Retina (tissue), 1 donor: Measurements from ENCODE around the gene NEK6.

ENCODE experiments used
- DNase-seq: peaks from one replicate; pipeline ENCODE4 v3.0.0-alpha.2; 2016

Gene NEK6

DNA sequence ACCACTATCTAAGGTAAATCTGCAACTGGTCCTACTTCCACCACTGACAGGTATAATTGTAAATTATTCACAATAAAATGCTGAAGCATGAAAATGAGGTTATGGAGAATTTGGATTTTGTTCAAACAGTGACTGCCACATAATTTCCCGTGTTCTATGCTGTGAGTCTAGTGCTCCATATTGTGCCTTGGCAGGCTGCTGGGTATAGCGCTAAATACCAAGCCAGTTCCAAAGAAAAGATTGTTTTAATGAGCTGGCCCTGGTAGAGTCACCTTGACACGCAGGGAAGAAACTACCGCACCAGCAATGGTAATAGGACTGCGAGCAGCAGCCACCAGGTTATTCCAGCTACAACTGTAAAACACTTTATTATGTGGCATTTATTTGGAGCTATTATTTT, 127.1 kb downstream of the NEK6 start:
- DNase-seq: no peak

DNA sequence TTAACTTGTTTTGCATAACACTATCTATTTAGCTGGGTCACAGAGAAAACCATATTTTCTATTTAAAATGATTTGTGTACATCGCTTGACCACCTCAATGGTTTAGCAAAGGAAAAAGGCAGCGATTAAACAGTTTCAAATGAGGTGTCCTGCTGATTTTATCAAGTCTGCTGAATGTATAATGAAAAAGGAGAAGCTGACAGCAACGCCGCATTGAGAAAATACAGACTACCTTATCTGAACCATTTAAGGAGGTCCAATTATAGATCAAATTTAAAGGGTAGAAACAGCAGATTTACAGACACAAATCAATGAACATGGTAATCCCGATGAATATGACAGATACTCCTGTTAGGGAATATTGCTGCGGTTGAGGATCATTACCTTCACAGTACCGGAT, 127.9 kb downstream of the NEK6 start:
- no peak for DNase-seq

DNA sequence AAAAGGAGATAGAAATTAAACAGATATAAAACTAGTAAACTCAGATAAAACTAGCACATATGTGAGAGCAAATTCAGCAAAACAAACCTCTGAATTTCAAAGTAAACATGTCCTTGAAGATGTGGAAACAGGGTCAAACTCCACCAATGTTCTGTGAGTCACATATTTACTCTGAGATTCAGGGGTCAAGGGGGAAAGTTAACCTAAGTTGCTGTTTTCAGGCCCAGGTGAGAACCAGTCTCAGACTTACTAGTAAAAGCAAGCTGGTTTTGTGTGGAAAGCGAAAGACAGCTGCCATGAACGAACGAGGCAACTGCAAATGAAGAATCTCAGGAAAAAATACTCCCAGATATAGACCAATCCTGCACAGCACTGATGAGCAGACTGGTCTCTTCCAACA, 128.5 kb downstream of the NEK6 start:
- DNase-seq: no peak

DNA sequence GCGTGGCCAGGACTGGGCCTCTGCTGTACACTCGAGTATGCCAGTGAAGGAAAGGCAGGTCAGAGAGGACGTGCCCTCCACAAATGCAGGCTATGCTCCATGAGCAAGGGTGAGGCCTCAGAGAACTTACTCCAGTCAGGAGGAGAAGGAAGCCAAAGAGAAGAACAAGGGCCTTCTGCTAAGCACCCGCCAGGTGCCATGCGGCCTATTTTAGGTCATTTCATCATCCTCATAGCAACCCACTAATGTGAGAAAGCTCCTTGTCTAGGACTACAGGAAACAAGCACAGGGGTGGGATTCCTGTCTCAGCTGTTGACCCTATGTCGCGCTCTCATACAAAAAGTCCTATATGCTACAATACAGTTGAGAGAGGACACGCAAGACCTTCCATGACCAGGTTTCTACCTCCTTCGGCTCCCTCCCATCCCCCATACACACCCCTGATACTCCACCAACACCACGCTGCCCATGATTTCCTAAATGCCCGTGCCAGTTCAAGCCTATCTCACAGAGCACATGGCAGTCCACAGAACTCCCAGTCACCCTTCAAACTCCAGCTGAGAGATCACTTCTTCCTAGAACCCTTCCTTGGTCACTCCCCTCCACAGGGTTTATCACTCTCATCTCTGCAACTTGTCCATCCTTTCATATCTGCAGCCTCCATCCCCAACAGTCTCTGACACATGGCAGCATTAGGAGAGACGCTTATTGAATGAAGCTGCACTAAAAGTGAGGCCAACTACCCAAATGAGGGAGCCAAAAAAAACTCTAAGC, 130.7 kb downstream of the NEK6 start:
- DNase-seq: no peak

DNA sequence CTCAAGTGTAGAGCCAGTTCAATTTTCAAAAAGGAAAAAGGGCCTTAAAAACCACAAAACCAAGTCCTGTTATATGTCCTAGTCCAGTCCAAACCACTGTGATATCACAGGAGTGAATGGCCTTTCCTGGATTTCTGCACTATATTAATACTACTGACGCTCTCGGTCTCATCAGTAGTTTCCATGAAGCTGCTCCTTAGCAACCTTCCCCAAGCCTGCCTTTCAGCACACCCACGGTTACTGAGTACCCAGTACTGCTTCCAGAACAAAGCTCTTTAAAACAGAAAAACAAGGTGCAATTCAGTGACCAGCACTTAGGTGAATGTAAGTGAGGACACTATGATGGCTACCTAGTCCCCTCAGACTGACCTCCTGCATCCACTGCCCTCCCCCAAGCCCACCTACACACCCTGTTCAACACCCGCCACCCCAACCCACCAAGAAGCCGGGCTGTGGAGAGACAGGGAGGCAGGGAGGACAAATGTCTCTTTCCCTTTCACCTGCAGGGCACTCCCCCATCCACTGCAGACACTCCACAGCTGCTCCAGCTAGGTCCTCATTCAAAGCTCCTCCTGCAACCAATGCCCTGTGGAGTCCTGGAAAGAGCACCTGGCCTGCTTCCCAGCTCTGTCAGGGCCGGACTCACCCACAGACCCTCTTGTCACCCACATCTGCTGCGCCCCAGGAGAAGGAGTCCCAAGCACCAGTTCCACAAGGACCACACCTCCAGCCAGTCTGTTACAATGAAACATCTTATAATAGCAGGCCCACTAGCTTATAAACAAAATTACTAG, 131.6 kb downstream of the NEK6 start:
- no peak for DNase-seq

DNA sequence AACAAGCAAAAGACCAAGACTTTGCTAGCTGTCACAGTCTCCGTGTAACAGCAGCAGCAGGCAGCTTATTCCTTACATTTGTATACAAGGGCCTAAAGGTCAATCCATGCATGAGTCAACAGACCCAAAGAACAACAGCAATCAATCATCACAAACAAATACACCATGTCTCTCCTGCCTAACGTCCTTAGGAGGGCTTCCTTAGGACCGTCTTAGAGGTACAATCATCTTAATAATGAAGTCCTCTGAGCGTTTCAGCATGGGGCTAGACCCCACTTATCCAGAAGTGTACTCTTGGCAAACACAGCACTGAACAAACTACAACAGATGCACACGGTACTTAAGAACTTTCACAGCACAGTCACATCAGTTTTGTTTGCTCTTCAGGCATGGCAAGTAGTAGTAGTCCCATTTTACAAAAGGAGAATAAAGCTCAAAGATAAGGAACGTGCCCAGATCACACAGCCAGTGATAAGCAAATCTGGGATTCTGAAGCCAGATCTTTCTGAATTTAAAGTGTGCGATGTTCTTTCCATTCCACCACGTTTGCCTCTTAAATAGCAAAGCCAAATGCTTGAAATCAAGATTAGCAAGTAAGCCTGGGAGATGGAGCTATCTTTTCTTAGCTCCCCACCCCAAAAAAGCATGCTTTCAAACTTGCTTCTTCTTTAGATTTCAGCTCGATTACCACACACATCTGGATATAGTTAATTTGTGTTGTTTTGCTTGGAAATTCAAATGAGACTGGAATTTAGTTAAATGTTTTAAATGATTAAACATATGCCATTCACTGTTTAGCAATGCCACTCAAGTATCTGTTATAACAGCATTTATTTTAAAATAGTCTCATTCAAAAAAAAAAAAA, 133.3 kb downstream of the NEK6 start:
- DNase-seq: no peak

DNA sequence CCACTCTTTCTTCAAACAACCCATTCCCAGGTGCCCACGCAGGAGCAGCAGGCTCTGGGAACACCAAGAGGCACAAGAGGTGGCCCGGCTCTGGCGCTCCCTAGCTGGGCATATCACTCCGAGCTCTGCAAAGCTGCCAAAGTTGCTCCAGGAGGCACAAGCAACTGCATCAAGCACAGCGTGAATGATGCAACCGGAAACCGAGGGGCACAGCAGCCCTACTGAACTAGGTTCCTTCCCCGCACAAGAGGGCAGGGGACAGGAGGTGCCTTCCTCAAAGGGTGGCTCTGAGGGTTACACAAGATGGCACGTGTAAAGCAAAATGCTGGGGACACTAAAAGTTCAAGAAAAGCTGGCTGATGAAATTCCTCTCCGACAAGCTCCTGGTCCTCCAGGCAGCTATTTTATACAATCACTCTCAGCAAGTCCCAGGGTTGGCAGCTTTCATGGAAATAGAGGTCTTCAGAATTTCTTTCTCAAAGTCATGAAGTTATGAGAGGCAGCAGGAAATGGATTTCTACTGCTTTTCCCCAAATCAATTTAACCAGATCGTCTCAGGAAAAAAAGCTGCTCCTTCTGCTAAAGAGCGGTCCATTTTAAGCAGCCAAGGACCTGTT, 134.6 kb downstream of the NEK6 start:
- no peak for DNase-seq

DNA sequence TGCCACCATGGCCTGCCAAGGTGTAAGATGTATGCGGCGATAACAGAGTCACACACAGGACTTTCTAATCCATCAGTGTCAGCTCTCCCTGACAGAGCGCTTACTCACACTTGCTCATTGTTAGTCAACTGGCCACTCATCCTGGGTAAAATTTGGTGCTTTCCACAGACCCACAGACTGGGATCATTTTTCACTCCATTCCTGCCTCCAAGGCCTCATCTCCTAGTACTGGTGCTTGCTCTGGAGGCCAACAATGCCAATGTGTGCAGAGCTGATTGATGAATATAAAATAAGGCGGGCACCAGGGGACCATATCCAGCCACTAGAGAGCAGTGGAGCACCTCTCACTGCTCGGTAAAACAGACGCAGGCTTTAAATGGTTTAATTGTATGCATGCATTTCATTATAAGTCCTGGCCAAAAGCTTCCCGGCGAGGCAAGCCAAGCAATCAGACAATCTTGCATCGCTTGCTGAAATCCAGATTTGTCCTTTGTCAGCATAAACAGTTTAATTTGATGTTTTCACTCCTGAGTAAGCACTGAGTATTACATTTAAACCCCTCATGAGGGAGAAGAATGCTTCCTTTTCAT, 135.2 kb downstream of the NEK6 start:
- DNase-seq: no peak

DNA sequence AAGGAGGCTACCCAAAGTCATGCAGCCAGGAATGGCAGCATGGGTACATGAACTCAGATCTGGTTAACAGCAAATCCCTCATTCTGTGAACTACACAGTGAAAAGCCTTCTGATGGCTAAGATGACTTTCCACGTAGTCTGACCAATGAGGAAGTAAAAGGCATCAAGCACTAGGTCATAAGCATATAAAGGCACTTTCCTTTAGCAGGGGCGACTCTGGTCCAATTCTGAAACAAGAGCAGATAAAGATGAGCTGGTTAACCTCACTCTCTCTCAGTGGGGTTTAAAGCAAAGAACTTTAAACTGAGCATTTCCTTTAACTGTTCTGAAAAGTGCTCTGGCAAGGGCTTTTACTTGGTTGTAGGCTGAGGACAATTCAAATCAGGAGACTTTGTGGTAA, 136.4 kb downstream of the NEK6 start:
- no peak for DNase-seq

DNA sequence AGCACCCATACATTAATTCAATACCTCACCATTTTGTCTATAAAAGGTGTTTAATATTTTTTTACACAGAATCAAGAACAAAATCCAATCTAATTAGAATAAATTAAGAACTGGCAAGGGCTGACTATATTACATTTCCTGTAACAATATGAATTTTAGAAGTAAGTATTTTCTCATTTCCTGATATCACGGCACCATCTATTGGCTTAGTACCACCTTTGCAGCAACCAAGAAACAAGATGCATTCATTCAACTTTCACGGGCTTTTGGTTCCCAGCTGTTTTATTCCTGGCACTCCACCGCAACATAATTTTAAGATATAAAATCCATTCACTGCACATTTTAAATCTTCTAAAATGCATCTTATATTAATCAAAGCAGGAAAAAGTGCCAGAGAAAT, 136.8 kb downstream of the NEK6 start:
- no peak for DNase-seq

DNA sequence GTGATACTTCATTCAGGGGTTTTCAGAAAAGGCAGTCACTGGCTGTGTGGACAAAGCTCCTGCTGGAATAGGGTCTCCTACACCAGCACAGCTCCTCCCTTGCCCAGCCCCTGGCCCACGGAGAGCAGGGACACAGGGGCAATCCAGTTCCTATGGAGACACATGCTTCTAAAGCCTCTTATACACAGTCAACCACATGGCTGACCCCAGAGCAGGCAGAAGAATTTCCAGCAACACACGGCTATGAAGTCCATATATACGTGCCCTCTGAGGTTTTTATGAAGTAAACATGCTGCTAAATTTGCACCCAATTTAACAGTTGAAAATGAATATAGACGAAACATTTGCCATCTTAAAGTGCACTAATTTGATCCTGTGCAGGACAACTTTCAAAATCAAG, 138.1 kb downstream of the NEK6 start:
- no peak for DNase-seq

DNA sequence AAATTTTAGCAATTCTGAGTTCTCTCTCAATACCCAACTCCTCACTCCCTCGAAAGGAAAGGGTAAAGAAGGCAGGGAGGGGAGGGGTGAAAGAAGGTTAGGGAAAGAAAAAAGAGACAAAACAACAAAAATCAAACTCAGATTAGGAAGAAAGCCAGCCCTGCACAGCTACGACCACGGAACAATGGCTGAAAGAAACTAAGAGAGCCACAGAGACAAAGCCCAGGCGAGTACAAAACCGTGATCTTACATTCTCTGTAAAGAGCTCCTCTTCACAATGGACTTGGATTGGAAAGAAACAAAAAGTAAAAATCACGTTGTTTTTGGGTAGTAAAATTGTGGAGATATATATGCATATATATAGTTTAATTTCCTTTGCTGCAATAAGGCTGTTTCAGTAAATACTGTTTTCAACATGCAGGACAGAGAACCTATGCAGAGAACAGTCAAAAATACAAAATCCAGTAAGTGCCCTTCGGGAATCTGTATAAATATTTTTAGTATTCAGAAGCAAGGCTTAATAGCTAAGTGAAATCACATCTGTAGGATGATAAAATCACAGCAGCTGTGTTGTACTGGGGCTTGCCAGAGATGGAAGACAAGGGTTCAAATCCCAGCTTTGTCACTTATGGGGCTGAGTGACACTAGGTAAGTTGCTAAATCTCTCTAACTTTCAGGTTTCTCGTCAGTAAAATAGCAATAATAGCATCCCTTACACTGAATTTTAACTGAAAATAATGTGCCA, 140.6 kb downstream of the NEK6 start:
- DNase-seq: no peak

DNA sequence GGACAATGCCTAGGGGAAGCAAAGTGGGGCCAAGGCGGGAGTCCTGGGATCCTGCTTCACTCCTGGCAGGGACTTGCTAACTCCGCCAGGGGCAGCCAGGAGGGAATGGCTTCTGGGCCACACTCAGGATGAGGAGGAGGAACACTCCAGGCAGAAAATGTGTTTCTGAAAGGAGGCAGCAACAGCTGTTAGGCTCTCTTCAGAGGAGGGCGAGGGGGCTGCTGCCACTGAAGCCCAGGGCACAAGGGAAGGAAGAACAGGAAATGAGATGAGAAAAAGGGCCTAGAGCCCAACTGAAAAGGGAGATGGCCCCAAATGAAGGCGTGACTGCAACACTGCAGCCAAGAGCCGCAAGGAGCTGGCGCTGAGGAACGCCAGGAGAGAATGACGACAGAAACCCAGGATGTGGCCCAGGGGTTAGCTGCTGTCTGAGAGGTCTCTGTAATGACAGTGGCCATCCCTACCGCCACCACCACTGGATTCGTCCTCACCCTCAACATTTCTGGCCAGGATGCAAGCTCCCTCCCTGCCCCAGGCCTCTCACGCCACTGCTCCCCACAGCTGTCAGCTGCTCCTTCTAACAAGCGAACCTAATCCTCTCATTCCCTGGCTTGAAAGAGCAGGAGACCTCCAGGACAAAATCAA, 141.7 kb downstream of the NEK6 start:
- peak; percentile 58 for DNase-seq

DNA sequence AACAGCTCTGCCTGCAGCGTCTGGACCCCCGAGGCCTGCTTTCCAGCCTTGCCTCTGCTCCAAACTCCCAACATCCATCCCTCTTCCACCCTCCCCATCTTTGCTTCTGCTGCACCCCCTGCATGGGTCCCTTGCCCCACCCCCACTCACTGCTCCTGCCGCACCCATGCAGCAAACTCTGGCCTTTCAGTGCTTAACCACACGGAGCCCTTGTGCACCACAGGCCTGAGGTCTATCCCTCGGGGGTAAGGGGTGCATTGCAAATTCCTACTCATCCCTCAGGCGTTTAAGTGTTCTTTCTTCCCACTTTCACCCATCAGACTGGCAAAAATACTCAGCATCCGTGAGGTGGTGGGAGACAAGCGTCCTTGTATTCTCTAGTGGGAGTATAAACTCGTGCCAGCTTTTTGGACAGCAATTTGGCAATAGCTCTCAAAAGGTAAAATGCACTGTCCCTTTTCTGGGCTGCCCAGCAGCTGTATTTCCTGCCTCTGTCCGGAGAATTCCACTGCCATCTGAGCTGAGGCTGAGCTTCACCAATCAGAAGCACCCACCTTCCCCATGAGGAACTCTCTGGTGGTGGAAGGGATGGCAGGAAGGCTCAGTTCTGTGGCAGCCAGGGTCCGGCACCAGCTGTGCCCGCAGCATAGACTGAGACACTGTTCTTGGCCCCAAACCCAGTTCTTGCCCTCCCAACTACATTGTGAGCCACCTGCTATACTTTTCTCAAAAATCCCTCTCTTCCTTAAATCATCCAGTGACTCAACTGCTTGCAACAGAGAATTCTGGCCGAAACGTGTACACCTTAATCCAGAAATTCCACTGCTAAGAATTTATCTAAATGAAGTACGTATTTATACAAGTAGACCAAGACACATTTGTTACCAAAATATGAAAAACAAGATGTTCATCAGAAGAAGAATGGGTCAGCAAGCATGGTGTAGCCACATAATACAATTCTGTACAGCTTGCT, 142.5 kb downstream of the NEK6 start:
- no peak for DNase-seq
